T-helper 22 cell (primary cell): ENCODE data around the gene GTPBP4.
"Not testable (repeated sequence)": the region's sequence is repeated elsewhere in the genome, so short reads cannot be mapped to it uniquely, and the experiment has no call there.

ENCODE experiments used
- DNase-seq: peaks from one replicate; pipeline ENCODE4 v3.0.0-alpha.2; 2020; ENCODE audit warnings: low read depth

The GTPBP4 gene

GRCh38 chr10:1024103-1024502 lies 35.9 kb downstream of the GTPBP4 start:
- no peak for DNase-seq

GRCh38 chr10:1025683-1026082 lies 37.4 kb downstream of the GTPBP4 start, which contains the start of gene IDI2:
Gene IDI2 (minus strand): TSS chr10:1025859. CDS start chr10:1024723, 1,136 bp downstream.
- no peak for DNase-seq

- no peak for DNase-seq
Observed at GRCh38 chr10:1026578-1026977, 38.3 kb downstream of the GTPBP4 start.

- no peak for DNase-seq
Observed at GRCh38 chr10:1029838-1030237, 41.6 kb downstream of the GTPBP4 start.

- DNase-seq, result no peak
Observed at GRCh38 chr10:1033601-1034000, 45.4 kb downstream of the GTPBP4 start.

GRCh38 chr10:1034758-1035157 lies 46.5 kb downstream of the GTPBP4 start:
- DNase-seq, result no peak

GRCh38 chr10:1035201-1035600 lies 47.0 kb downstream of the GTPBP4 start:
- no peak for DNase-seq

- peak; percentile 34 for DNase-seq
Observed at GRCh38 chr10:1036341-1036791, 48.1 kb downstream of the GTPBP4 start.

GRCh38 chr10:1037098-1037497 lies 48.9 kb downstream of the GTPBP4 start:
- DNase-seq, result no peak

GRCh38 chr10:1038769-1039168 lies 50.5 kb downstream of the GTPBP4 start:
- not testable (repeated sequence) for DNase-seq

- no peak for DNase-seq
Observed at GRCh38 chr10:1040133-1040532, 51.9 kb downstream of the GTPBP4 start.

GRCh38 chr10:1041514-1041913 lies 53.3 kb downstream of the GTPBP4 start:
- no peak for DNase-seq

- no peak for DNase-seq
Observed at GRCh38 chr10:1043532-1043995, 55.3 kb downstream of the GTPBP4 start.

GRCh38 chr10:1044146-1044545 lies 55.9 kb downstream of the GTPBP4 start:
- no peak for DNase-seq

GRCh38 chr10:1044964-1045363 lies 56.7 kb downstream of the GTPBP4 start:
- DNase-seq, result no peak

- no peak for DNase-seq
Observed at GRCh38 chr10:1045415-1045814, 57.2 kb downstream of the GTPBP4 start.

GRCh38 chr10:1047937-1048336 lies 59.7 kb downstream of the GTPBP4 start:
- DNase-seq, result no peak

- peak; percentile 56 for DNase-seq
Observed at GRCh38 chr10:1048349-1048731, 60.1 kb downstream of the GTPBP4 start.

GRCh38 chr10:1048732-1049424 lies 60.6 kb downstream of the GTPBP4 start, which contains the start of gene IDI1:
Gene IDI1 (minus strand): TSS chr10:1049119. CDS start chr10:1049003, 116 bp downstream.
- peak; percentile 97 for DNase-seq

- DNase-seq, result no peak
Observed at GRCh38 chr10:1049425-1049958, 61.3 kb downstream of the GTPBP4 start.

GRCh38 chr10:1050145-1050544 lies 61.9 kb downstream of the GTPBP4 start:
- DNase-seq, result no peak

- peak; percentile 40 for DNase-seq
Observed at GRCh38 chr10:1050554-1050953, 62.3 kb downstream of the GTPBP4 start.

- DNase-seq, result no peak
Observed at GRCh38 chr10:1054684-1055083, 66.5 kb downstream of the GTPBP4 start.
